COR-L47 (cell line): ENCODE measurements around the gene RHEB.
A peak's percentile ranks its signal among the peaks of the same experiment; 100 is the strongest.

ENCODE experiments used
- DNase-seq: peaks from one replicate; lab custom pipeline; 2025; lab: John Stamatoyannopoulos, UW

Gene RHEB

DNA sequence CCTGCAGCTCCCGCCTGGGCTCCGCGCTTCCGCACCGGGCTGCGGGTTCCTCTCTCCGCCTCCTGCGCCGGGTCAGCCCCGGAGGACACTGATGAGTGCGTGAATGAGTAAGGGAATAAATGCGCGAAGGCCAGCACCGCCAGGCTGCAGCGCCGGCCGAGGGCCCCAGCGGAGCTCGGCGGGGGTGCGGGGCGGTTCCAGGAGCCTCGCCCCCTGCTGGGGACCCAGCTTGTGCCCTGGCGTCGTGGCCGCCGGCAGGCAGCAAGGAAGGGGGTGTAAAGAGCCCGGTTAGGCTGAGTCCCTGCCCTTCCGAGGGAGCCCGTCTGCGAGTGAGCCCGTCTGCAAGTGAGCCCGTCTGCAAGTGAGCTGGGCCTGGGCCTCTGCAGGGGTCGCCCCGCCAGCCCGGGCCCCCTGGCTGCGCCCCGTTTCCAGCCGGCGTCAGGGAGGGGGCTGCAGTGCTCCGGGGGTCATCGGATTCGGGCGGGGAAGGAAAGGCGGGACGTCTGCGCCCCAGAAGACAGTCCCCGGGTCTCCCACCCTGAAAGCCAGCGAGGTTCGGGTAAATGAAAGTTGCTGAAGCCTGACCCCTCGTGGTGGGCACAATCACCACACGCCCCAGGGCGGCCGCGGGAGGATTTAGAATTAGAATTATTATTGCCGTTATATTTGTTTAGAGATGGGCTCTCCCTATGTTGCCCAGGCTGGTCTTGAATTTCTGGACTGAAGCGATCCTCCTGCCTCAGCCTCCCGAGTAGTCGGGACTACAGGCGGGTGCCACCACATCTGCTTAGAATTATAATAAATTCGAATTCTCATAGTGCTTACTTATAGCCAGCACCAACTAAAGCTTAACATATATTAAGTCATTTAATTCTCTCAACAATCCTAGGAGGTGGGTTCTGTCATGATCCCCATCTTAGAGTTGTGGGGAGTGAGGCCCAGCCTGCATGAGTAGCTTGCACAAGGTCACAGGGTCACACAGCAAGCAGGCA is 71.1 kb downstream of the RHEB start:
- DNase-seq = peak; percentile 21

DNA sequence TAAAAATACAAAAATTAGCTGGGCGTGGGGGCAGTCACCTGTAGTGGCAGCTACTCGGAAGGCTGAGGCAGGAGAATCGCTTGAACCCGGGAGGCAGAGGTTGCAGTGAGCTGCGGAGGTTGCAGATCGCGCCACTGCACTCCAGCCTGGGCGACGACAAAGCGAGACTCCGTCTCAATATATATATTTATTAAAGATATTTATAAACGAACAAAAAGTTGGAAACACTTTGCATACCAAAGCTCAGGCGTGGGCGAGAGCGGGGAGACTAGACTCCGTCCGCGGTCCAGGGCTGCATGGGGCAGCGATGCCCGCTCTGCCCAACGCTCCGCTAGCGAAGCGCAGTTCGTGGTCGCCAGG is 71.8 kb downstream of the RHEB start:
- no peak for DNase-seq

DNA sequence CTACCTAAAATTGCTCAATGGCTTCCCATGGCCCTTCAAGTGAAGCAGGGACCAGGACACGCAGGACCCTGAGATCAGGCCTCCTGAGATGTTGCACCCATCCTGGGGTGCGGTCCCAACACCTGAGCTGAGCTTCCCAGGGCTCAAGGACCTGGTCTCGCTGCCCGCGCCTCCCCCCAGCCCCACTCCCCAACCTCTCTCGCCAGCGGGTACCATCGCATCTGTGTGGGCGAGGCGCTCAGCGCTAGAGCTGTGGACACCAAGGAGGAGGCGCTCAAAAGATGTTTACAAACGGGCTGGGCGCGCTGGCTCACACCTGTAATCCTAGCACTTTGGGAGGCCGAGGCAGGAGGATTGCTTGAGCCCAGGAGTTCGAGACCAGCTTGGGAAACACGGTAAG is 72.4 kb downstream of the RHEB start:
- DNase-seq = no peak

DNA sequence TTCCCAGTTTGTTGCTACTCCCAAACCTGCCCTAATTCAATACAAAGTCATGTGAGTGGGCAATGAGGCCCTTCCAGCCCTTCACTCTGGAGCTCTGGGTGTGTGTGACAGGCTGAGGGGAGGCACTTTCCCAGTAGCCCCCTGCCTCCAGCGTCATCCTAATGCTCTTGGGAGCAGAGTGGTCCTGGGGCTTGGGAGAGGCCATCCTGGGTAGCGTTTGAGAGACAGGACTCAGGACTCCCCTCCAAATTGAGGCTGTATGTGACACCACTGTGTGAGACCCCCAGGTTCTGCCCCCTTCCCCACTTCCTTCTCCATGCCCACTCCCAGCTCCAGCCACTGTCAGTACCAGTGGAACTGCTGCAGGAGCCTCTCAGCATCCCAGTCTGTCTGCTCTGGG is 73.3 kb downstream of the RHEB start:
- DNase-seq = no peak

DNA sequence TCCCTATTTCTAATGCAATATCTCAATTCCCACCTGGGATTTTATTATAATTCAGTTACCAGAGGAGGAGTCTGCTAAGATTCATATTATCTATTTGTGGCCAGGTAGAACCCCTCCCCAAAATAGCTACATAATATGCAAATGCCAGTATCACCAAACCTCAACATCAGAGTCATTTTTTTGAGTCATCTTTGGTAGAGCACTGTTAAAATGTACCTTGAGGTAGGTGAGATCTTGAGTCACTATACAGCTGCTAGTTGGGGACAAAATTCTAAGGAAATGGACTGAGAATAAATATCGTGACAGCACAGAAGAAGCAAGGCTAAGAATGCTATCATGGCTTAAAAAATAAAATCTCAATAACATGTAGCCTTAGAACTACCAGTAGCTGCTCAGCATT is 75.1 kb downstream of the RHEB start:
- DNase-seq = no peak

DNA sequence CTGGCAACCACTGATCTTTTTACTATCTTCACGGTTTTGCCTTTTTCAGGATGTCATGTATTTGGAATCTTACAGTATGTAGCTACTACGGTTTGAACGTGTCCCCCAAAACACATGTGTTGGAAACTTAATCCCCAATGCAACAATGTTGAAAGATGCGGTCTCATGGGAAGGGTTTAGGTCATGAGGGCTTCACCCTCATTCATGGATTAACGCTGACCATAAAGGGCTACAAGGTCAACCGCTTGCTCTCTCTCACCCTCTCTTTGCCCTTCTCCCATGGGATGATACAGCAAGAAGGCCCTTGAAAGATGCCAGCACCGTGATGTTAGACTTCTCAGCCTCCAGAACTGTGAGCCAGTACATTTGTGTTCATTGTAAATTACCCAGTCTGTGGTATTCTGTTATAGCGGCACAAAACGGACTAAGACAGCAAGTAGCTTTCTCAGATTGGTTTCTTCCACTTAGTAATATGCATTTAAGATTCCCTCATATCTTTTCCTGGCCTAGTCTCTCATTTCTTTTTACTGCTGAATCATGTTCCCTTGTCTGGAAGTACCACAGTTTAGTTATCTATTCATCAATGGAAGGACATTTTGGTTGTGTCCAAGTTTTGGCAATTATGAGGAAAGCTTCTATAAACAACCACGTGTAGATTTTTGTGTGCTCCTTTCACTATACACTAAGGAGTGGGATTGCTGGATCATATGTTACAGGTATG is 76.8 kb downstream of the RHEB start:
- no peak for DNase-seq

DNA sequence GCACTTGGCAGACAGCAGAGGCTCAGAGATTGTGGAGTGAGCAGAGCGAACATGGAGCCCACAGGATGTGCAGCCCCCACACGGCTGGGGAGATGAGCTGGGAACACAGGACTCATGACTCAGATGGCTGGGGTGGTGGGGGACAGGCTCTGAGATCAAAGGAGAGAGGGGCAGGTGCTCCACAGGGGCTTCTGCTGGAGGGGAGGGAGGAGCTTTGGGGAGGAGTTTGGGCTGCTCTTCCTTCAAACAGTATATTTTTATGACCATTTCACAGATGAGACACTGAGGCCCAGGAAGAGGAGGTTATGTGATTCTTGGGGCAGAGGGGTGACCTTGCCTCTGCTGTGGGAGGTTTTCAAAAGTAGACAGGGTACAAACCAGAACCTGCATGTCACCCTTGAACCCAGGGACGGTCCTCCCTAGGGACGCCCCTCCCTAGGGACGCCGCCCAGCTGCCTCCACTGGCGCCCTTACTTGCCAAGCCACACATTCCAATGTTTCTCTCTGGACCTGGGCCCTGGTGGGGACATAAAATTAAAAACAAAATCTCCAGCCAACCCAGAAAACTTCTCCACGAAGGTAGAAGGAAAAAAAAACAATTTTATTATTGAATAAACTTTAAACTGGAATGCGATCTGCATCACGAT is 78.8 kb downstream of the RHEB start:
- no peak for DNase-seq

DNA sequence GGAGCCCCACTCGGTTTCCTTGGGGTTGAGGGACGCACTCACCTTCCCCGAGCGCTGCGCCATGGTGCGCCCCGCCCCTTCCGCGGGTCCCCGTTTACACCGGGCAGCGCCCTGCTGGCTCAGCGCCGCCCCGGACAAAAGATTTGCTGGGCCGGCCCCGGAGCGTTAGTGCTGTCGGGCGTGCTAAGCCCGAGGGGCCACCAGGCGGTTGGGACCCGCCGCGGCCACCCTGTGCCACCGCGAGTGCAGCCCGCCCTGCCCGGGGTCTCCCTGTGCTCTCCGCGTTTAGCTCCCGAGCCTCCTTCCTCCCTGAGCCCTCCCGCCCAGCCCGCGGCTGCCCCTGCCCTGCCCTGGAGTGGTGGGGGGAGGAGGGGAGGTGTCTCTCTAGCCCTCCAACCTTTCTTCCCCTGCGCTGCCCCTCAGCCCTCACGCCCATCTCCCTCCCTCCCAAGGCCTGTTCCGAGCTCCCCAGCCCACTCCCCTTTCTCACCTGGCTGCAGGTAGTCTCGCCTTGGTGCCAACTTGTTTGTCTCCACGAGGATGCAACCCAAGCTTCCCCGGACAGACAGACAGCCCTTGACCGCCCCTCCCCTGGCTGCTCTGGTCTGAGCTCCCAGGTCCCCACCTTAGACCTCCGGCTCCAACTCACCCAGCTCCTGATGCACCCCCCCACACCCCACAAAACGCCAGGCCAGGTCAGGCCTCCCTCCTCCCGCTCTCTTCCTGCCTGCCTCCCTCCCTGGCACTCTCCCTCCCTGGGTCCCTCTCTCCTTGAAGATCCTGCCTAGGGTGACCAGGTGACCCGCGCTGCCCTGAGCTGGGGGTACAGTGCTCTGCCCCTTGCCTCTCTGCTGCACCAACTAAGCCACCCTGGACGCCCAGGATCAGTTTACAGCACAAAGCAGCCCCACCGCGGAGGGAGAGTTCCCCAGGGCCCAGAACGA is 79.6 kb downstream of the RHEB start, which contains the start of gene CRYGN:
Gene CRYGN (minus strand): TSS at position 287 of the 944 bp plus-strand sequence. CDS start 224 bp downstream, at position 63.
- DNase-seq = no peak

DNA sequence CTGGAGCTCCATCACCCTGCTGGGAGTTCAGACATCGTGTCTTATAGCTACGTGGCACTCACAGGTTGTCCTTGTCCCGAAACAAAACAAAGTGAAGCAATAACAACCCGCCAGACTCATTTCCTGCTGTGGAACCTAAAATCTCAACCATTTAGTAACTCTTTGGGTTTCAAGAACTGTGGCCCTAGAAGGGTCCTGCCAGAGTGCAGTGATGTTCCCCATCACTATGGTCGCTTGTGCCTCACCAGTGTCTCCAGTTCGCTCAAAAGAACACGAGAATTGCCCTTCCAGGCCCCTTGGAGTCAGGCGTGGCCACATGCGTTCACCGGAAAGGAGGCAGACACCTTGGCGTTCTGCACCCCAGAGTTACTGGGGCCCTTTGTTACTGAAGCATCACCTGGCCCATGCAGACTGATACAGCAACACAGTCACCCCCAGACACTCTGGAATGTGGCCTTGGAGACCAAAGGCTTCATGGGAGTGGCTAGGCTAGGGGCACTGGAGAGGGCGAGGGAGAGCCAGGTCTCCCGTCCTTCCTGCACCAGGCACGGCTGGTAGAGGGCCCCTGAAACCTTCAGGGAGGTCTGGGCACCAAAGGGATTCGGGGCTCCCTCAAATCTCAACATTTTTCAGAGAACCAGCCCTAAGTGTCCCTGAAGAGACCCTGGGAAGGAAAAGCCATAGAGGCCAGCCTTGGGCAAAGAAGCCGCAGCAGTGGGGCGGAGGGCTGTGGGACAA is 80.7 kb downstream of the RHEB start:
- no peak for DNase-seq

DNA sequence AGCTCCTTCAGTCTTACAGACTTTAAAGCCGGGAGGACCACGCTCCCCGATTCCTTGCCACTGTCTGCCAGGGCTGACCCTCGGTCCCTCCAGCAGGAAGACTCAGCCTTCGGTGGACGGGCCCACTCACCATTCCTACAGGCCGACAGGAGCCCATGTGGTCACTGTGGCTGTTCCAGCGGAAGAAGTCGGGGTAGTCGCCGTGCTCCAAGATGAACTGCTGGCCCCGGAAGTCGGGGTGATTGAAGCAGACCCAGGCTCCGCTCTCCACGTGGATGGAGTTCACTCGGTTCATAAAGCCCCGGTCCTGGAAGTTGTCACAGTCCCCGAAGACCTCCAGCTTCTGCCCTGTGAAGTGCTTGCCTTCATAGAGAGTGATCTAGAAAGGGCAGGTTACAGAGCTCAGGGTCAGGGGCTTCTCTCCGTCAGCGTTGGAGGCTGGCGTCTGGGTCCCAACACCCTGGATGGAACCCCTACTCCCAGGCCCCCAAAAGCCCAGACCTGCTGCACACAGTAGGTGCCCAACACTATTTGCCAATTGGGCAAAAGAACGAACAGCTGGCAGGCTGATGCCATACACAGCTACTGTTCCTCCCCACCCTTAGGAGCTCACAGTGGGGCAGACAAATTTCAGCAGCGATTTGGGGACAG is 81.7 kb downstream of the RHEB start:
- DNase-seq = no peak

DNA sequence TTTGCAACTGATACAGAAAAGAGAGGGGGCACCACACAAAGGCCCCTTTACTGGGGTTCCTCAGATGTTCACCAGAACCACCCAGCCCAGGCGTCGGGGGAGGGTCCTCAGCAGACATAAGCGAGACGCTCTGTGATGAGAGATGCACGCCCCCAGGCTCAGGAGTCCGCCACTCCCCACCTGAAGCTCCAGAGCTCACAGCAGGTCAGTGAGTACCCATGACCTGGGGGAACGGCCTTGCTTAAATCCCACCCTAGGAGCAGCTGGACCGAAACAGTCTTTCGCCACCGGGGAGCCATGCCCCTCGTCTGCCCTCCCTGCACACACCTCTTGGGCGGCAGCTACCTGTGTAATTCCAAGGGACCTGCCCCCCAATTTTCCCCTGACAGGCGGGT is 82.5 kb downstream of the RHEB start:
- DNase-seq = no peak

DNA sequence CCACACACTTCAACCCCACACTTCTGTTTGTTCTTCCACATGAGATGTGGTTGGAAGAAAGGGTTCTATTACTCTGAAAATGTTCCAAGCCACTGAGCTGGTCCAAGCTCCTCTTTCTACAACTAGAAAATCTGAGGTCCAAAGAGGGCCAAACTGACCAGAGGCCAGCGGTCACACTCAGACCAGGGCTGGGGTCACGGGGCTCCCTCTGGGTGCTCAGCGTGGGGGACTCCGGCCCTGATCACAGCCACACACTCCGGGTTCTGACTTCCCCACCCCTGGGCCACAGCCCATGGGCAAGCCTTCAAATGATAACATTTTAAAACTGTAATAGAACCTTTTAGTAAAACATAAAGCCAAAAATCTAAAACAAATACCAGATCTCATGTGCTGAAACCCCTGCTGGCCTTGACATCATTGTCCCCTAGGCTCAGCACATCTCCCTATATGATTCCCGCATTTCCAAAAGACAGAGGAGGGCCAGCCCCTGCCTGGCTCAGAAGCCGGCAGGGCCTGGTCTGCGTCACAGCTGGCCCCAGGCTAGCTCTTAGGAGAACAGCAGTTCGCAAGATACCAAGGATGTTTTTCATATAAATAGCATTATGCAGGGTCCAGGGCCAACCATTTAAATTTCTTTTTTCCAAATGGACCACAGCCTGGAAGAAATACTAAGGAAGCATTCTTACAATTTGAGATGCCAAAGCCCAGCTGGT is 83.1 kb downstream of the RHEB start:
- DNase-seq = no peak

DNA sequence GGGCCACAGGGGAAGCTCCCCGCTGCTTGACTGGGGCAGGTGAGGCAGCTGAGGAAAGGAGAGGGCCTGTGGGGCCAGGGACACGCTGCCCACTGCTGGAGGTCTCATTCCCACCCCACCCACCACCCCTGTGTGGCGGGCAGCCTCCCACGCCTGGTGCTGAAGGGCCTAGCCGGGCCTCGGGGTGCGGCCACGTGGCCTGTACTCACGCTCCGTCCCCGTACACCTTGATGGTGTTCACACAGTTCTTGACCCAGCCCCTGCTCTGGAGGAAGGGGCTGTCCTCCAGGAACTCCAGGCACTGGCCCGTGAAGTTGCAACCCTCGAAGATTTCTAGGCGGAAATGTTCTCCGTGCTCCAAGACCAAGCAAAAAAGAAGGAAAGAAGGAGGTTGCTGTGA is 83.7 kb downstream of the RHEB start:
- DNase-seq = no peak

DNA sequence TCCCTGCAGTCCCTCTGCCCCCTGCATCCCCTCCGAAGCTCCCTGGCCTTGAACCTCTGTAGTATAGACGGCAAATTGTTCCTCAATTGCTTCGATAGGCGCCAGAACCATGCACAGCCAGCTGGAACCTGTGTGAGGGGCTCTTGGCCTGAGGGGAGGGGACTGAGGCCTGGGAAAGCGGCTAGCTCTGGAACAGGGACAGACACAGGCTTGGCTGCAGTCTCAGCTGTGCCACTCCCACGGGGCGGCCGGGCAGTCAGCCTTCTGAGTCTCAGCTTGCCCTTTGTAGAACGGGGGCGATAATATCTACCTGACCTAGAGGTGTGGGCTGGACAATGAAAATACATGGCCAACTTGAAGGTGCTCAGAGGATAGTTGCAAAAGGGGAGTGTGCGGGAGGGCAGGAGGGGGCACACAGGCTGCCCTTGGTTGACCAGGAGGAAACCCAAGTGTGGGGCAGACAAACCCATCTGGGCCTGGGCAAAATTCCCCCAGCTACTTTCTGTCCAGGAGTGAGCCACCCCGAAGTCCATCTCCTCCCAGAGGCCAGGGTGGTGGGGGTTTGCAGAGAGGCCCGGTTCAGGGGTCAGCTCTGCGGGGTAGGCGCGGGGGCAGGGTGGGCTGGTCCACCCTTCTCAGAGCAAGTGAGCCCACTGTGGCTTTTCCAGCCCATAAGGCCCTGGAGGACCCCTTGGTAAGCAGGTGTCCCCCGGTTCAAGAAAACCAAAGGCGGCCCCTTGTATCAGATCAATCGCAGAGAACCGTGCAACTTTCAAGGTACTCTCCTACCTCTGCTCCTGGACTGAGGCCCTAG is 84.4 kb downstream of the RHEB start:
- DNase-seq = no peak

DNA sequence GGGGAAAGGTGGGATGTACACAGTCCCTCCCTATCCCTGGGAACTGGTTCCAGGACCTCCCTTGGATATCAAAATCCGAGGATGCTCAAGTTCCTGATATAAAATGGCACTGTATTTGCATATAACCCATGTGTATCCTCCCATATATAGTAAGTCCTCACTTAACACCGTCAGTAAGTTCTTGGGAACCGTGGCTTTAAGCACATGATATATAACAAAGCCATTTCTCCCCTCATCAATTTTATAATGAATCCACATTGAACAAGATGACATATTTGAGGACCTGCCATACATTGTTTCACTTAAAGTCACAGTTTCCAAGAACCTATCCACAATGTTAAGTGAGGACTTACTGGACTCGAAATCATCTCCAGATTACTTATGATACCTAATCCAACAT is 85.1 kb downstream of the RHEB start:
- no peak for DNase-seq

DNA sequence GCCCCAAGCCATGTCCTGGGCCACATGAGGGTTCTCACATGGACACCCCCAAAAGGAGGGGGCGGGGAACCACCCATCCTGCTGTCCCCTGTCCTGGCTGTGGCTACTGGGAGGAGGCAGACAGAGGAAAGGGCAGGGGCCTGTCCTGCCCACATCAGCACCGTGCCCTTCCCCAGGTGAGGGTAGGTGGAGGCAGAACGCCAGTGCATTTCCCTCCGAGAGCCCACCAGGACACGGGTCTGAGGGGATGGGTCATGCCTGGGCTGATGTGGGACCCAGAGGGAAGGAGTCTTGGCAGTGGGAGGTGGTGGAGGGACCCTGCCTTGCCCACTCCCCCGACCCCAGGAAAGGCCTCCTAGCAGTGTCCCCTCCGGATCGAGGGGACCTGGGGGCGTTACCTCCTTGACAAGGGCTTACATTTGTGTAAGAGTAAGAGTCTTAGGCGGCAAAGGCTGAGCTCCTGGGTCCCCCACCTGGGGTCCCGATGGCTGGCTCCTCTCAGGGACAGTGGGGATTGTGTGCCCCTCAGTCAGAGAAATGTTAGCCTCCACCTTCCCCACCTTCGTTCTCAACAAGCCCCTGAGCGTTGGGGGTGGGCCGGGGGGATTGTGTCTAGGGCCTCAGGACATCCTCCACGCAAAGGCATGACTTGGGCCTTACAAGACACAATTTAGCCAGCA is 85.8 kb downstream of the RHEB start:
- no peak for DNase-seq

DNA sequence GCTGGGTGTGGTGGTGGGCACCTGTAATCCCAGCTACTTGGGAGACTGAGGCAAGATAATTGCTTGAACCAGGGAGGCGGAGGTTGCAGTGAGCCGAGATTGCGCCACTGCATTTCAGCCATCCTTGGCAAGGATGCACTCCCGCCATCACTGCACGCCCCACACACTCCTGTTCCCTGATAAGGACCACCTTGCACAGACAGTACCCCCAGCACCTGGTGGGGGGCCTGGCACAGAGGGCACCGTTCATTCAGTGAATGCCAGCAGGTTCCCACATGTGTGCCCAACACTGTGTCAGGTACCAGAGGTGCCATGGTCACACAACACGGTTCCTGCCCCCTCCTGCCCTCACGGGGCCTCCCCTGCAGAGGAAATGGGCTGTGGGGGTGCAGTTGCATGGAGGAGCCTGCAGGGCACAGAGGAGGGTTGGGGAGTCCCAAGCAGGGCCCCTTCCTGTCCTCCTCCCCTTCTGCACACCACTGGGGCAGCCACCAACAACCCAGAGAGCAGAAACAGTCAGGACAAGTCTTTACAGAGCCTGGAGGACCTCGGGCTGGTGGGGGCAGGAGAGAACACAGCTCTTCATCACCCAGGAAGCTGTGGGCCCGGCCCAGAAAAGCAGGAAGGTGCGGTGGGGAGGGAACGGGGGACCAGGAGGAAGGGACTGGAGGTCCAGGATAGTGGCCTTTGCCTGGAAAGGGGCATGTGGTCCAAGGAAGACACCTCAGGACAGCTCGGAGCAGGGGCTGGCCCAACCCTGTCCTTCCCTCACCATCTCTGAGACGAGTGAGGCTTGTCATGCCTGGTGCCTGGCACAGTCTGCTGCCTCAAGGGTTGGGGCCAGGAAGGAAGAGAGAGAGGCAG is 86.8 kb downstream of the RHEB start:
- DNase-seq = no peak
